RPMI8226 (cell line): ENCODE results near the gene MACO1.

ENCODE experiments used
- DNase-seq: peaks from one replicate; pipeline ENCODE4 v3.0.0-alpha.2; 2015

MACO1 gene

GRCh38 chr1:25544243-25544764 is 113.6 kb downstream of the MACO1 start:
- peak; percentile 55 for DNase-seq

- DNase-seq, result no peak
These were observed 114.1 kb downstream of the MACO1 start for GRCh38 chr1:25544819-25545218.

- DNase-seq, result no peak
These were observed 115.1 kb downstream of the MACO1 start for GRCh38 chr1:25545767-25546166.

DNA sequence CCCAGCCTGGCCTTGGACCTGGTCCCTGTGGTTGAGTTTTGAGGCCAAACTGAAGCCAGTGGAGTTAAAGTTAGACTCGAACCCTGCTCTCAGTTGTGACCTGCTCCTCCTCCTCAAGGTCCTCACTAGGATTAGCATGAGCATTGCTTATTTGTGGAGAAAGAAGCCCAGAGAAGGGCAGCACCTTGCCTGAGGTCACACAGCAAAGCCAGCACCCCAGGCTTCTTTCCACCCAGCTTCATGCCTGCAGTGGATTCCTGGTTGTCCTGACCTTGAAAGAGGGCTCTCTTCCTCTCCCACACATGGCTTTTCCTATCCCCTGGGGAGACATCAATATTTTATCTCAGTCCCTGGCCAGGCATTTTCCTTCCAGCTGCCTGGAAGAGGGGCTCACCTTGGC is 115.5 kb downstream of the MACO1 start:
- no peak for DNase-seq

DNA sequence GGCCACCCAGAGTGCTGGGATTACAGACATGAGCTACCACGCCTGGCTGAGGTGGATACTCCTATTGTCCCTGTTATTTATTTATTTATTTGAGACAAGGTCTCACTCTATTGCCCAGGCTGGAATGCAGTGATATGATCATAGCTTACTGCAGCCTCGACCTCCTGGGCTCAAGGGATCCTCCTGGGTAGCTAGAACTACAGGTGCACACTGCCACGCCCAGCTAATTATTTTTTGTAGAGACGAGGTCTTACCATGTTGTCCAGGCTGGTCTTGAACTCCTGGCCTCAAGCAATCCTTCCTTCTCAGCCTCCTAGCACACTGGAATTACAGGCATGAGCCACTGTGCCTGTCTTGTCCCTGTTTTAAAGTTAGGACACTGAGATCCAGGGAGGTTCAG is 117.9 kb downstream of the MACO1 start:
- DNase-seq, result peak; percentile 70

DNA sequence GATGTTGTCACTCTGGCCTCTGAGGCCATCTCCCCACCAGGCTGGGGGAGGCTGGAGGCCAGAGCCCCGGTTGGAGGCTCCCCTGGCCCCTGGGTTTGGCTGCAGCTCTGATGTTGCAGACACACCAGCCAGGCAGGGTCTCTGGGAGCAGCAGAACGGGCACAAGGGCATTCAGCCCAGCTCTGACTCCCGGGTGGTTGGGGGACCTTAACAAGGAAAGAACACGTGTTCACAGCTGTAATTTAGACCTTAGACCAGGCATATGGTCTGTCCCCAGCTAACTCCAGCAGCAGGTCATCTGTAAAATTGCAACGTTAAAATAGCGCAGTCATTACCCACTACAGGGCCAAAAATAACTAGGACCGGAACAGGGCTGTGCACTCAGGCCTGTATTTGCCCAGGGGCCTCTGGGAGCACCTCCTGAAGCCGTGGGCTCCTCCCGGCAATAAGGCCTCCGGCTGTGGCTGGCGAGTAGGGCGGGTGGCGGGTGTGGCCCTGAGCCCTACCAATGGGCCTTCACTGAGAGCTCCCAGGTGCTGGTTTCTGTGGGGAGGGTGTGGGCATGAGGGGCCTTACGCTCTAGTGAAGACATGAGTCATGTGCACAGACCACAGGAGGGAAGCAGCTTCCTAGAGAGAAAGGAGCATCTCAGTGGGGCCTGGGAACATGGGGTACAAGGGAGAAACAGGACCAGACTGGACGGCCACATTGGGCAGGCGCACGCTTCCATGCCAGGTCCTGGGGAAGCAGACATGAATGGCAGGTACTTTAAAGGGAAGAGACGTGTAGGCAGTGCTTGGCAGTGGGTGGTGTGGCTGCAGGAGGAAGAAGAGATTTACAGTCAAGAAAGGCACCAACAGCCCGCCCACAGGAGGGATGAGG is 118.8 kb downstream of the MACO1 start:
- DNase-seq, result peak; percentile 98
